Spleen (tissue), 11 donors: ENCODE results near the gene IFI27L2. TPM values are rescaled to one million over a fixed set of nuclear protein-coding genes. Genes with fewer than 3 reads are reported as not detected.
A peak's percentile ranks its signal among the peaks of the same experiment; 100 is the strongest.

ENCODE experiments used
- DNase-seq: peaks from one replicate; pipeline ENCODE4 v3.0.0-alpha.2; 2020
- H3K27ac ChIP-seq, 8 donors: fragments of 200-600 bp; sonication (generic) in 7 of 8; 1 replicate in 4 of 8; 2 replicates in 4 of 8; pipeline versions ENCODE4 v1.5.0 to v1.8.0; 2016 to 2021; ENCODE audit warnings: inconsistent platforms in 4 of 8, mild to moderate bottlenecking in 4 of 8, moderate library complexity in 1 of 8
- H3K27me3 ChIP-seq, 7 donors: fragments of 200-600 bp; sonication (generic) in 6 of 7; replicated peaks in 1 of 7; 1 replicate in 4 of 7; 2 replicates in 3 of 7; pipeline versions ENCODE4 v1.5.0 to v1.8.0; 2016 to 2021; ENCODE audit warnings: inconsistent platforms in 3 of 7, mild to moderate bottlenecking in 1 of 7
- H3K36me3 ChIP-seq, 6 donors: fragments of 200-600 bp; sonication (generic) in 5 of 6; 1 replicate in 4 of 6; 2 replicates in 2 of 6; pipeline versions ENCODE4 v1.5.0 to v1.8.0; 2016 to 2021; ENCODE audit warnings: inconsistent platforms in 2 of 6
- H3K4me1 ChIP-seq, 6 donors: fragments of 200-600 bp; sonication (generic) in 5 of 6; 1 replicate in 3 of 6; 2 replicates in 3 of 6; pipeline versions ENCODE4 v1.5.0 to v1.8.0; 2016 to 2021; ENCODE audit warnings: inconsistent platforms in 3 of 6
- H3K4me3 ChIP-seq, 8 donors: fragments of 200-600 bp; sonication (generic) in 7 of 8; 1 replicate in 4 of 8; 2 replicates in 4 of 8; pipeline versions ENCODE4 v1.5.0 to v1.8.0; 2016 to 2021; ENCODE audit warnings: inconsistent platforms in 4 of 8, mild to moderate bottlenecking in 4 of 8, moderate library complexity in 2 of 8
- H3K9me3 ChIP-seq, 8 donors: fragments of 200-600 bp; sonication (generic) in 7 of 8; 1 replicate in 4 of 8; 2 replicates in 4 of 8; pipeline versions ENCODE4 v1.5.0 to v1.8.0; 2016 to 2021; ENCODE audit warnings: inconsistent platforms in 4 of 8
- CTCF ChIP-seq, 11 experiments: fragments of 200-600 bp in 7 of 11; fragments of 450-650 bp in 4 of 11; sonication (generic) in 4 of 11; IDR thresholded peaks in 8 of 11; conservative IDR thresholded peaks in 3 of 11; 1 replicate in 7 of 11; 2 replicates in 4 of 11; pipeline versions ENCODE4 v1.4.0 to v1.8.0; 2016 to 2021; ENCODE audit warnings: antibody characterized with exemption in 11 of 11, inconsistent platforms in 4 of 11, mild to moderate bottlenecking in 1 of 11
- POLR2A ChIP-seq, 3 donors: fragments of 450-650 bp; IDR thresholded peaks; one replicate each; pipeline ENCODE4 v1.5.1; 2017; ENCODE audit warnings: antibody characterized with exemption in 3 of 3, mild to moderate bottlenecking in 1 of 3
- POLR2AphosphoS5 ChIP-seq, 3 donors: sonication (generic); formaldehyde crosslinking; IDR thresholded peaks; one replicate each; pipeline ENCODE4 v1.5.1; 2017; ENCODE audit warnings: antibody characterized with exemption in 3 of 3
- WGBS, 5 donors: extraction: QIAGEN DNeasy Blood & Tissue Kit in 3 of 5; methylation state at CpG; one replicate each; pipeline versions ENCODE4 v1.1.5 to v1.1.7; 2013 to 2018; 5-methylcytosine and 5-hydroxymethylcytosine counted together
- intact Hi-C: fragments of 100-400 bp; cut with DNase I; formaldehyde crosslinking; loops from one replicate; pipeline ENCODE4 v1.15.0; 2023; ENCODE audit warnings: low total_unique reads
- polyA plus RNA-seq, 3 donors: library from polyadenylated mRNA; stranded (reverse); fragments of 200-250 nt; gene quantifications; one replicate each; pipeline ENCODE4 v1.2.1, GENCODE V29; 2013
- total RNA-seq, 7 donors: library from RNA; depleted of rRNA in 3 of 7; stranded (reverse); fragments of >200 nt in 3 of 7; fragmentation: NEBNext Ultra II Directional in 4 of 7; extraction: Animal tissue kit (Norgen Biotek cat#: 25700) in 4 of 7; gene quantifications; one replicate each; pipeline versions ENCODE4 v1.1.0 to v1.2.1, GENCODE V29; 2016 to 2021
- donor health status: healthy with polysubstance abuse.
- donor health status: DM: no; HTN: no; CAD: no; lungs with moderate emphysema.
- donor health status: DM: no; HTN: no; CAD: no.
- donor health status: Bipolar disorder and iron deficiency.
- donor health status: healthy.
- donor health status: DM: no; HTN: no; CAD: no.
- donor health status: DM: yes; HTN: yes; CAD: no.

Gene IFI27L2
- total and polyA plus RNA-seq, 10 donors = 40.6 to 137 (median 75.5) TPM

- 22 to 36% (median 32%) methylated on average over 7 of the region's 7 CpGs for WGBS, 5 donors
- Histone ChIP-seq H3K9me3 (no peaks in the 10 kb centered on the region), H3K4me3 (no peak overlapping the region), H3K4me1 (peaks cover 6 to 31% (median 25%) of the 10 kb centered on the region in 6 donors), H3K36me3 (no peaks in the 10 kb centered on the region), H3K27me3 (peaks cover 0 to 90% (median 45%) of the 10 kb centered on the region in 7 donors), H3K27ac (no peak overlapping the region)
- TF ChIP-seq POLR2AphosphoS5 (IDR thresholded peaks at IDR 0.05) (no peak), POLR2A (IDR thresholded peaks at IDR 0.05) (no peak), CTCF (IDR thresholded peaks at IDR 0.05 in 8 of 11, conservative IDR thresholded peaks at IDR 0.05 in 3 of 11) (no peak)
- no peak for DNase-seq
- intact Hi-C loops = loop anchor here (5.0 kb wide), 1 partner anchor 138 kb away; no protein-coding TSS in a partner anchor
These were observed 46.3 kb upstream of the IFI27L2 start for GRCh38 chr14:94175747-94176146.

- DNase-seq = no peak
- H3K36me3 ChIP-seq = no peaks in the 10 kb centered on the region
- peaks cover 0 to 92% (median 42%) of the 10 kb centered on the region in 7 donors for H3K27me3 ChIP-seq
- H3K4me1 ChIP-seq = peaks cover 6 to 27% (median 21%) of the 10 kb centered on the region in 6 donors
- TF ChIP-seq CTCF (IDR thresholded peaks at IDR 0.05 in 8 of 11, conservative IDR thresholded peaks at IDR 0.05 in 3 of 11) (no peak), POLR2A (IDR thresholded peaks at IDR 0.05) (no peak), POLR2AphosphoS5 (IDR thresholded peaks at IDR 0.05) (no peak)
- 2 to 5% (median 3%) methylated on average over 27 to 30 of the region's 30 CpGs for WGBS, 5 donors
- no peaks in the 10 kb centered on the region for H3K9me3 ChIP-seq
- peak overlapping the region in 4 of 8 donors; percentile 61 to 86 (median 64) for H3K4me3 ChIP-seq
- intact Hi-C loops = loop anchor here (5.0 kb wide), 1 partner anchor 138 kb away; no protein-coding TSS in a partner anchor
- no peak overlapping the region for H3K27ac ChIP-seq
These were observed 45.8 kb upstream of the IFI27L2 start for GRCh38 chr14:94175011-94175745.

- WGBS, 5 donors = 1 to 4% (median 1%) methylated on average over 18 to 39 of the region's 39 CpGs
- H3K36me3 ChIP-seq = no peaks in the 10 kb centered on the region
- H3K9me3 ChIP-seq = no peaks in the 10 kb centered on the region
- H3K27me3 ChIP-seq = peaks cover 0 to 87% (median 41%) of the 10 kb centered on the region in 7 donors
- H3K27ac ChIP-seq = no peak overlapping the region
- no peak for DNase-seq
- TF ChIP-seq CTCF (IDR thresholded peaks at IDR 0.05 in 8 of 11, conservative IDR thresholded peaks at IDR 0.05 in 3 of 11) (no peak), POLR2AphosphoS5 (IDR thresholded peaks at IDR 0.05) (no peak), POLR2A (IDR thresholded peaks at IDR 0.05) (no peak)
- intact Hi-C loops = loop anchor here (5.0 kb wide), 1 partner anchor 137 kb away; no protein-coding TSS in a partner anchor
- peaks cover 6 to 27% (median 21%) of the 10 kb centered on the region in 6 donors for H3K4me1 ChIP-seq
- peak overlapping the region; percentile 42 to 86 (median 60) for H3K4me3 ChIP-seq
These were observed 45.2 kb upstream of the IFI27L2 start for GRCh38 chr14:94174604-94175010.
